Endothelial cell of umbilical vein (primary cell): ENCODE data around the gene USP43.

Experiments used
- CTCF ChIP-seq, 2 donors: IDR thresholded peaks; 1 replicate in 1 of 2; 2 replicates in 1 of 2; pipeline ENCODE4 v1.5.1; 2011; ENCODE audit warnings: low read length in 2 of 2, mild to moderate bottlenecking in 2 of 2, moderate library complexity in 2 of 2, control low read depth in 1 of 2, inconsistent platforms in 1 of 2, low read depth in 1 of 2; ENCODE audit not compliant: insufficient read depth in 1 of 2; ENCODE audit errors: extremely low read depth in 1 of 2
- EZH2 ChIP-seq: IDR thresholded peaks from 2 replicates; pipeline ENCODE4 v1.6.1; 2012; ENCODE audit warnings: borderline replicate concordance, low read depth, mild to moderate bottlenecking, moderate library complexity, low read length, inconsistent platforms; ENCODE audit not compliant: severe bottlenecking
- FOS ChIP-seq: IDR thresholded peaks from 2 replicates; pipeline ENCODE4 v1.6.1; 2011; ENCODE audit warnings: mild to moderate bottlenecking, low read length, moderate library complexity, borderline replicate concordance; ENCODE audit not compliant: insufficient read depth
- JUN ChIP-seq: IDR thresholded peaks from 2 replicates; pipeline ENCODE4 v1.6.1; 2011; ENCODE audit warnings: borderline replicate concordance, low read depth; ENCODE audit not compliant: insufficient read length, insufficient read depth
- MAX ChIP-seq: IDR thresholded peaks from 2 replicates; pipeline ENCODE4 v1.6.1; 2011; ENCODE audit not compliant: insufficient read depth, insufficient read length
- MYC ChIP-seq: IDR thresholded peaks from one replicate; pipeline ENCODE4 v1.6.1; 2011; ENCODE audit warnings: mild to moderate bottlenecking, low read depth, low read length
- POLR2A ChIP-seq: IDR thresholded peaks from 2 replicates; pipeline ENCODE4 v1.6.1; 2012; ENCODE audit warnings: low read depth, mild to moderate bottlenecking, control low read depth, low read length
- POLR2AphosphoS5 ChIP-seq: IDR thresholded peaks from 2 replicates; pipeline ENCODE4 v1.6.1; 2012; ENCODE audit warnings: low read depth, mild to moderate bottlenecking, control low read depth, low read length, moderate library complexity; ENCODE audit not compliant: insufficient read depth

GRCh38 chr17:9767432-9767991 is 122.2 kb downstream of the USP43 start:
- TF ChIP-seq CTCF (IDR thresholded peaks at IDR 0.05; ENCODE audit: extremely low read depth in 1 of 2, insufficient read depth in 1 of 2, low read depth in 1 of 2, low read length in 2 of 2), result no peak
- TF ChIP-seq EZH2, result no peak
- no peak for TF ChIP-seq MAX
- TF ChIP-seq POLR2AphosphoS5, result no peak
- TF ChIP-seq POLR2A, result no peak
- no peak for TF ChIP-seq JUN
- TF ChIP-seq FOS, result no peak
- no peak for TF ChIP-seq MYC
